AG04450 (cell line): ENCODE measurements around the gene DDX49. TPM values are rescaled to one million over a fixed set of nuclear protein-coding genes. Genes with fewer than 3 reads are reported as not detected.

Experiments used
- CTCF ChIA-PET: fragments of 300-600, 350-600 bp; formaldehyde crosslinking; extraction: SDS; loops from one replicate; lab custom pipeline; 2022; ENCODE audit warnings: antibody characterized with exemption, inconsistent platforms; lab: Charles Lee
- POLR2A ChIA-PET: fragments of 350-600 bp; formaldehyde crosslinking; extraction: SDS; loops from one replicate; lab custom pipeline; 2021; ENCODE audit warnings: antibody characterized with exemption, inconsistent platforms; lab: Yijun Ruan, JAX
- DNase-seq: peaks from one replicate; pipeline ENCODE4 v3.0.0-alpha.2; 2011; ENCODE audit warnings: low read depth, low spot score
- H3K27ac ChIP-seq: one replicate; pipeline ENCODE4 v1.5.1; 2012; ENCODE audit warnings: low read depth, low read length, control low read depth
- H3K27me3 ChIP-seq: one replicate; pipeline ENCODE4 v1.6.0; 2012; ENCODE audit warnings: low read length; ENCODE audit not compliant: control insufficient read depth, insufficient read depth
- H3K4me3 ChIP-seq: 2 replicates; pipeline ENCODE4 v1.5.1; 2011; ENCODE audit warnings: mild to moderate bottlenecking, low read depth, low read length, control low read depth
- H3K9me3 ChIP-seq: 2 replicates; pipeline ENCODE4 v1.5.1; 2012; ENCODE audit warnings: low read length; ENCODE audit not compliant: control insufficient read depth, insufficient read depth
- polyA plus RNA-seq: library from polyadenylated mRNA; depleted of rRNA; stranded (reverse); fragments of >200 nt; gene quantifications from 2 replicates; pipeline ENCODE4 v1.2.3, GENCODE V29; 2011
- TF ChIP-seq, protein P1 (sequence below): IDR thresholded peaks from 2 replicates; pipeline ENCODE4 v1.5.1; 2011; ENCODE audit warnings: low read depth, low read length, control low read depth, inconsistent platforms

The DDX49 gene
- polyA plus RNA-seq, 1 experiment = 30.7 TPM

DNA sequence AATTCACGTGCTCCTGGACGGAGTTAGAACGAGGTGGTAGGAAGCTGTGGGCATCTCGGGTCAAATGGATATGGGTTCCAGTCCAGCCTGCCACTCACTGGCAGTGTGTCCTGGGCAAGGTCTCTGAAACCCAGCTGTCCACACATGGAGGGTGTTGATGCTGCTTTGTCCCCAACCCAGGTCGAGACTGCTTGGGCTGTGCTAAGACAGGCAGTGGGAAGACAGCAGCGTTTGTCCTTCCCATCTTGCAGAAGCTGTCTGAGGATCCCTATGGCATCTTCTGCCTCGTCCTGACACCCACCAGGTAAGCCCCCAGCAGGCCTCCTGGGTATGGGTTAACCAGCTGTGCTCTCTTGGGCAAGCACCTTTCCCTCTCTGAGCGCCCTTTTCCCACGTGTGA is 885 bp downstream of the DDX49 start:
- POLR2A ChIA-PET = no interaction called here
- no peak for DNase-seq
- TF ChIP-seq, protein P1, sequence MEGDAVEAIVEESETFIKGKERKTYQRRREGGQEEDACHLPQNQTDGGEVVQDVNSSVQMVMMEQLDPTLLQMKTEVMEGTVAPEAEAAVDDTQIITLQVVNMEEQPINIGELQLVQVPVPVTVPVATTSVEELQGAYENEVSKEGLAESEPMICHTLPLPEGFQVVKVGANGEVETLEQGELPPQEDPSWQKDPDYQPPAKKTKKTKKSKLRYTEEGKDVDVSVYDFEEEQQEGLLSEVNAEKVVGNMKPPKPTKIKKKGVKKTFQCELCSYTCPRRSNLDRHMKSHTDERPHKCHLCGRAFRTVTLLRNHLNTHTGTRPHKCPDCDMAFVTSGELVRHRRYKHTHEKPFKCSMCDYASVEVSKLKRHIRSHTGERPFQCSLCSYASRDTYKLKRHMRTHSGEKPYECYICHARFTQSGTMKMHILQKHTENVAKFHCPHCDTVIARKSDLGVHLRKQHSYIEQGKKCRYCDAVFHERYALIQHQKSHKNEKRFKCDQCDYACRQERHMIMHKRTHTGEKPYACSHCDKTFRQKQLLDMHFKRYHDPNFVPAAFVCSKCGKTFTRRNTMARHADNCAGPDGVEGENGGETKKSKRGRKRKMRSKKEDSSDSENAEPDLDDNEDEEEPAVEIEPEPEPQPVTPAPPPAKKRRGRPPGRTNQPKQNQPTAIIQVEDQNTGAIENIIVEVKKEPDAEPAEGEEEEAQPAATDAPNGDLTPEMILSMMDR = no peak
- CTCF ChIA-PET = no interaction called here
- no peak overlapping the region for H3K27ac ChIP-seq
- H3K4me3 ChIP-seq = peak overlapping the region; percentile 100
- no peaks in the 10 kb centered on the region for H3K27me3 ChIP-seq
- H3K9me3 ChIP-seq = no peaks in the 10 kb centered on the region; the same call in 1 of the 2 replicates

DNA sequence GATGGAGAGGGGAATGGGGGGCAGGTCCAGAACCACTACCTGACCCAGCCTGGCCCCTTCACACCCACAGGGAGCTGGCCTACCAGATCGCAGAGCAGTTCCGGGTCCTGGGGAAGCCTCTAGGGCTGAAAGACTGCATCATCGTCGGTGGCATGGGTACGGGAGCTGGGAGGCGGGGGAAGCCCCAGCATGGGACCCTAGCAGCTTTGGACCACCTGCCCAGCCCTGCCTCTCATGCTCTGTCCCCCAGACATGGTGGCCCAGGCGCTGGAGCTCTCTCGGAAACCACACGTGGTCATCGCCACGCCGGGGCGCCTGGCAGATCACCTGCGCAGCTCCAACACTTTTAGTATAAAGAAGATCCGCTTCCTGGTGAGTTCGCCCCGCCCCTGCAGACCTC is 2.1 kb downstream of the DDX49 start:
- no peaks in the 10 kb centered on the region; the same call in 1 of the 2 replicates for H3K9me3 ChIP-seq
- no peak overlapping the region for H3K27ac ChIP-seq
- DNase-seq = no peak
- TF ChIP-seq, protein P1 = no peak
- POLR2A ChIA-PET = interaction anchor here (0.6 kb wide), 1 partner anchor 12 kb away, joined by 3 read pairs; no protein-coding TSS in a partner anchor
- H3K4me3 ChIP-seq = no peak overlapping the region
- H3K27me3 ChIP-seq = no peaks in the 10 kb centered on the region
- CTCF ChIA-PET = no interaction called here

DNA sequence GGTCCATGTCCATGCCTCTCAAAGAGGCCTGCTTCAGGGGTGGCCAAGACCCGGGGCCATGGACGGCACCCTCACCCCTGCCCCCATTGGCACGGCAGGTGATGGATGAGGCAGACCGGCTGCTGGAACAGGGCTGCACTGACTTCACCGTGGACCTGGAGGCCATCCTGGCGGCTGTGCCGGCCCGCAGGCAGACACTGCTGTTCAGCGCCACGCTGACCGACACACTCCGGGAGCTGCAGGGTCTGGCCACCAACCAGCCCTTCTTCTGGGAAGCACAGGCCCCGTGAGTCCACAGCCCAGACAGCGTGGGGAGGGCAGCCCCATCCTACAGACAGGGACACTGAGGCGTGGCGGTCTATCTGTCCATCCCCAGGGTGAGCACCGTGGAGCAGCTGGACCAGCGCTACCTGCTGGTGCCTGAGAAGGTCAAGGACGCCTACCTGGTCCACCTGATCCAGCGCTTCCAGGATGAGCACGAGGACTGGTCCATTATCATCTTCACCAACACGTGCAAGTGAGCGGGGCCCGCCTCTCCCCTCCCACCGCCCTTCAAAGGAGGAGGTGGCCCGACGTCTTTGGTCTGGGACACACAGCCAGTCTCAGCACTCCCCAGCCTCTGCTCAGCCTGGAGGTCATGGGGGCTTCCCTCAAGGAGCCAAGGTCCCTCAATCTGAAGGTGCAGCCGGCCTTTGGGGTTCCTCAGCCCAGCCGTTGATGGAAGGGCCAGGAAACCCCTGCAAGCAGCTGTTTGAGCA is 2.9 kb downstream of the DDX49 start:
- TF ChIP-seq, protein P1 = no peak
- no peak overlapping the region for H3K4me3 ChIP-seq
- ChIA-PET POLR2A (interaction anchor here (0.6 to 1.1 kb wide), 3 partner anchors 12 to 156 kb away, joined by 3 read pairs; no protein-coding TSS in a partner anchor), CTCF (no interaction called here)
- H3K27me3 ChIP-seq = no peaks in the 10 kb centered on the region
- no peak for DNase-seq
- no peak overlapping the region for H3K27ac ChIP-seq
- no peaks in the 10 kb centered on the region; the same call in 1 of the 2 replicates for H3K9me3 ChIP-seq

DNA sequence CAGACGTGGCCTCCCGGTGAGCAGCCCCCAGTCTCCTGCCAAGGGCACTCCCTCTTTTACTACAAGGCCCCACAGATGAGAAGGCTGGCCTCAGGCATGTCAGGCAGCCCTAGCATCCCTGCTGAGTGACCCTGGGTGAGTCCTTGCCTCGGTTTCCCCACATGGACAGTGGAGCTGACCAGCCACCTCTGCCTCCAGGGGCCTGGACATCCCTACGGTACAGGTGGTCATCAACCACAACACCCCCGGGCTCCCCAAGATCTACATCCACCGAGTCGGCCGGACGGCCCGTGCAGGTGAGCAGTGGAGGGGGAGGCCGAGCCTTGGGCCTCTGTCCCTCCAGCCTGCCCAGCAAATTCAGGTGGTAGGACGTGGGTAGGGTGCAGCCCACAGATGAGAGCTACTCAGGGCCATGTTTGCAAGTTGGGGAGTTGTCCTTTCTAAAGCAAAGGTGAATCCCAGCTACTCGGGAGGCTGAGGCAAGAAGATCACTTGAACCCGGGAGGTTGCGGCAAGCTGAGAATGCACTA is 5.2 kb downstream of the DDX49 start:
- Histone ChIP-seq H3K4me3 (no peak overlapping the region), H3K27ac (no peak overlapping the region), H3K9me3 (no peaks in the 10 kb centered on the region; the same call in 1 of the 2 replicates), H3K27me3 (no peaks in the 10 kb centered on the region)
- TF ChIP-seq, protein P1 = no peak
- CTCF ChIA-PET = no interaction called here
- POLR2A ChIA-PET = no interaction called here
- DNase-seq = no peak
